Suprapubic skin (tissue), 4 donors: ENCODE data around the gene MFSD11. TPM values are rescaled to one million over a fixed set of nuclear protein-coding genes. Genes with fewer than 3 reads are reported as not detected.
"Not testable (repeated sequence)": the region's sequence is repeated elsewhere in the genome, so short reads cannot be mapped to it uniquely, and the experiment has no call there.

Source experiments
- DNase-seq, 2 donors: peaks; one replicate each; pipeline ENCODE4 v3.0.0-alpha.2; 2019; ENCODE audit warnings: low spot score in 2 of 2
- H3K27ac ChIP-seq: fragments of 200-600 bp; sonication (generic); one replicate; pipeline ENCODE4 v1.5.1; 2019
- H3K27me3 ChIP-seq: fragments of 200-600 bp; sonication (generic); one replicate; pipeline ENCODE4 v1.5.1; 2019
- H3K36me3 ChIP-seq: fragments of 200-600 bp; sonication (generic); one replicate; pipeline ENCODE4 v1.5.1; 2019
- H3K4me1 ChIP-seq: fragments of 200-600 bp; sonication (generic); one replicate; pipeline ENCODE4 v1.5.1; 2019
- H3K4me3 ChIP-seq: fragments of 200-600 bp; sonication (generic); one replicate; pipeline ENCODE4 v1.5.1; 2019; ENCODE audit warnings: mild to moderate bottlenecking
- H3K9me3 ChIP-seq: fragments of 200-600 bp; sonication (generic); one replicate; pipeline ENCODE4 v1.5.1; 2019
- EP300 ChIP-seq: sonication (generic); formaldehyde crosslinking; IDR thresholded peaks from one replicate; pipeline ENCODE4 v1.6.1; 2017; ENCODE audit warnings: antibody characterized with exemption
- POLR2A ChIP-seq, 2 donors: fragments of 450-650 bp; IDR thresholded peaks; one replicate each; pipeline ENCODE4 v1.6.1; 2017; ENCODE audit warnings: antibody characterized with exemption in 2 of 2, mild to moderate bottlenecking in 2 of 2, moderate library complexity in 2 of 2
- POLR2AphosphoS5 ChIP-seq, 3 donors: sonication (generic); formaldehyde crosslinking; IDR thresholded peaks; one replicate each; pipeline ENCODE4 v1.6.1; 2017; ENCODE audit warnings: antibody characterized with exemption in 3 of 3
- whole genome bisulfite sequencing: methylation state at CpG from one replicate; pipeline ENCODE4 v1.1.5; 2018; 5-methylcytosine and 5-hydroxymethylcytosine counted together
- total RNA-seq, 4 donors: library from RNA; depleted of rRNA; stranded (reverse); fragments of >200 nt; gene quantifications; one replicate each; pipeline ENCODE4 v1.1.0, GENCODE V29; 2016
- TF ChIP-seq, protein P1 (sequence below), 2 donors: fragments of 200-600 bp in 1 of 2; fragments of 450-650 bp in 1 of 2; sonication (generic) in 1 of 2; IDR thresholded peaks; one replicate each; pipeline ENCODE4 v1.5.1; 2016 to 2019; ENCODE audit warnings: antibody characterized with exemption in 2 of 2, mild to moderate bottlenecking in 1 of 2, moderate library complexity in 1 of 2

Gene MFSD11
- total RNA-seq, 4 donors from 2014 or later: 31.5 to 78.8 (median 37.2) TPM

DNA sequence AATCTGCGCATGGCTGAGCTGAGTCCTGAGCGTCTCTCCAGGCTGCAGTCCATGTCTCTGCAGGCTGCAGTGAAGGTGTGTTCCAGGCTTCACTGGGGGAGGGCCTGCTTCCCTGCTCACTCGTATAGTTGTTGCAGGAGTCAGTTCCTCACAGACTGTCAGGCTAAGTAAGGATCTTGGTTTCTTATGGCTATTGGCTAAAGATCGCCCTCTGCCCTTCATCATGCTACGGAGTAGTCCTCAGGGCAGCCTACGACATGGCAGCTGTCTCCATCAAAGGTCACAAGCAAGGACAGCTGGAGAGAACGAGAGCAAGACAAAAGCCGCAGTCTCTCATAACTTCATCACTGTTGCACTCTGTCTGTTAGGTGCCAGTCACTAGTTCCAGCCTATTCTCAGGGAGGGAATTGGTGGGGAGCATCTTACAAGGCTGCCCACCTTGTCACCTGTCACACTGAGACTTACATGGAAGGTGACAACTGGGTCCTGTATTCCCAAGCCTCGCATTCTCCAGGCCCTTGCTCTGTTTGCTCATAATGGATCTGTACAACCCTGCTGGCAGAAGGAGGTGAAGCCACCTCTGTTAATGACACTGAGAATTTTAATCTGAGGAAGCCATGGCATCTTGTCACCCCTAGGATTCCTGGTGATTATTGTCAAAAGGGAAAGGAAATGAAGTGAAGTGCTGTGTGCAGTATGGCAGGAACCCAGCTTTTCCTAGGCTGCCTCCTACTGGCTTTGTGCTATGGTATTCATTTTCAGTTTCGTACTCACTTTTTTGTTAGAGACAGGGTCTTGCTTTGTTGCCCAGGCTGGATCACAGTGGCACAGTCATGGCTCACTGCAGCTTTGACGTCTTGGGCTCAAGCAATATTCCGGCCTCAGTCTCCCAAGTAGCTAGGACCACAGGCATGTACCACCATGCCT is 43.4 kb downstream of the MFSD11 start:
- H3K36me3 ChIP-seq: peaks cover 37% of the 10 kb centered on the region

DNA sequence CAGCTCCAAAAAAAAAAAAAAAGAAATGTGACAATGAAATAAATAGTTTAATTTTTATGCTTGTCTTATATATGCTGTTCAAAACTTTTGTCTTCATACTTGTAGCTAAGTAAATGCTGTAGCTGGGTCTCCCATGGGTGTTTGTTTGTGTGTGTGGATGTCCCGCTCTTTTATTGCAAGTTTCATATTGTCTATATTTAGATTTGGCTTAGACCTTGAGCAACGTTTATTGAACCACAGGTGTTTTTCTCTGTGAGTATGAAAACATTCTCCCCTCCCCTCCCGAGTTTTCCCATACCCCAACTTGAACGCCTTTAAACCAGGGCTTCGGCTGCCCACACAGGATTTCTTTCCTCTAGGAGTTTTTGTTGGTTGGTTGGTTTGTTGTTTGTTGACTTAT is 45.2 kb downstream of the MFSD11 start:
- no peaks in the 10 kb centered on the region for H3K27me3 ChIP-seq
- TF ChIP-seq EP300 (no peak), POLR2A (IDR thresholded peaks at IDR 0.05) (no peak), POLR2AphosphoS5 (IDR thresholded peaks at IDR 0.05) (no peak)
- TF ChIP-seq, protein P1, sequence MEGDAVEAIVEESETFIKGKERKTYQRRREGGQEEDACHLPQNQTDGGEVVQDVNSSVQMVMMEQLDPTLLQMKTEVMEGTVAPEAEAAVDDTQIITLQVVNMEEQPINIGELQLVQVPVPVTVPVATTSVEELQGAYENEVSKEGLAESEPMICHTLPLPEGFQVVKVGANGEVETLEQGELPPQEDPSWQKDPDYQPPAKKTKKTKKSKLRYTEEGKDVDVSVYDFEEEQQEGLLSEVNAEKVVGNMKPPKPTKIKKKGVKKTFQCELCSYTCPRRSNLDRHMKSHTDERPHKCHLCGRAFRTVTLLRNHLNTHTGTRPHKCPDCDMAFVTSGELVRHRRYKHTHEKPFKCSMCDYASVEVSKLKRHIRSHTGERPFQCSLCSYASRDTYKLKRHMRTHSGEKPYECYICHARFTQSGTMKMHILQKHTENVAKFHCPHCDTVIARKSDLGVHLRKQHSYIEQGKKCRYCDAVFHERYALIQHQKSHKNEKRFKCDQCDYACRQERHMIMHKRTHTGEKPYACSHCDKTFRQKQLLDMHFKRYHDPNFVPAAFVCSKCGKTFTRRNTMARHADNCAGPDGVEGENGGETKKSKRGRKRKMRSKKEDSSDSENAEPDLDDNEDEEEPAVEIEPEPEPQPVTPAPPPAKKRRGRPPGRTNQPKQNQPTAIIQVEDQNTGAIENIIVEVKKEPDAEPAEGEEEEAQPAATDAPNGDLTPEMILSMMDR (IDR thresholded peaks at IDR 0.05): no peak
- peaks cover 24% of the 10 kb centered on the region for H3K36me3 ChIP-seq
- no peak overlapping the region for H3K4me3 ChIP-seq
- H3K4me1 ChIP-seq: no peaks in the 10 kb centered on the region
- 76% methylated on average over 5 of the region's 5 CpGs for WGBS
- H3K27ac ChIP-seq: no peak overlapping the region
- no peak for DNase-seq
- H3K9me3 ChIP-seq: no peaks in the 10 kb centered on the region

More for the DNA sequence above, 43.4 kb downstream of the MFSD11 start:
- H3K4me3 ChIP-seq: no peak overlapping the region
- no peak for DNase-seq
- TF ChIP-seq, protein P1 (IDR thresholded peaks at IDR 0.05): no peak
- TF ChIP-seq POLR2A (IDR thresholded peaks at IDR 0.05) (no peak), EP300 (no peak), POLR2AphosphoS5 (IDR thresholded peaks at IDR 0.05) (no peak)
- no peaks in the 10 kb centered on the region for H3K4me1 ChIP-seq
- no peaks in the 10 kb centered on the region for H3K27me3 ChIP-seq
- 95% methylated on average over 12 of the region's 12 CpGs for WGBS
- H3K27ac ChIP-seq: no peak overlapping the region
- H3K9me3 ChIP-seq: no peaks in the 10 kb centered on the region

DNA sequence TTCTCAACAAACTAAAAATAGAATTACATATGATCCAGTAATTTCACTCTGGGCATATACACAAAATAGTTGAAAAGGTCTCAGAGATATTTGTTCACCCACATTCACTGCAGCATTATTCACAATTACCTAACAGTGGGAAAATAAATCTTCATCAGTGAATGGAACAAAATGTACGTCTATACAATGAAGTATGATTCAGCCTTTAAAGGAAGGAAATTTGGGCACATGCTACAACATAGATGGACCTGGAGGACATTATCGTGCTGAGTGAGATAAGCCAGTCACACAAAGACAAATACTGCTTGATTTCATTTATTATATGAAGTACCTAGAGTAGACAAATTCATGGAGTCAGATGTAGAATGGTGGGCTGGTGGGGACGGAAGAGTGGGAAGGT is 47.0 kb downstream of the MFSD11 start:
- H3K4me1 ChIP-seq: no peaks in the 10 kb centered on the region
- TF ChIP-seq POLR2A (IDR thresholded peaks at IDR 0.05) (no peak), POLR2AphosphoS5 (IDR thresholded peaks at IDR 0.05) (no peak), EP300 (no peak)
- TF ChIP-seq, protein P1 (IDR thresholded peaks at IDR 0.05): no peak
- H3K27me3 ChIP-seq: no peaks in the 10 kb centered on the region
- H3K36me3 ChIP-seq: peaks cover 12% of the 10 kb centered on the region
- no peaks in the 10 kb centered on the region for H3K9me3 ChIP-seq
- DNase-seq: no peak
- no peak overlapping the region for H3K4me3 ChIP-seq
- H3K27ac ChIP-seq: no peak overlapping the region
- WGBS: 80% methylated on average over 3 of the region's 3 CpGs

DNA sequence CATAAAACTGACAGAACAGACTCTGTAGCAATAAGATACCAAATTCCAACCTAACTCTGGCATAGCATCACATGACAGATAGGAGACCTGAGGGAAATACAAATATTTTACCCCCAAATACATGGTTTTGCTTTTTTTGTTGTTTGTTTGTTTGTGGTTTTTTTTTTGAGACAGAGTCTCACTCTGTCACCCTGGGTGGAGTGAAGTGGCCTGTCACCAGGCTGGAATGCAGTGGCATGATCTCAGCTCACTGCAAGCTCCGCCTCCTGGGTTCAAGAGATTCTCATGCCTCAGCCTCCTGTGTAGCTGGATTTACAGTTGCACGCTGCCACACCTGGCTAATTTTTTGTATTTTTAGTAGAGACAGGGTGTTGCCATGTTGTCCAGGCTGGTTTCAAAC is 49.9 kb downstream of the MFSD11 start:
- 89% methylated on average over 2 of the region's 2 CpGs for WGBS
- DNase-seq, H3K4me3 ChIP-seq, H3K9me3 ChIP-seq, H3K27ac ChIP-seq, H3K27me3 ChIP-seq, H3K36me3 ChIP-seq, H3K4me1 ChIP-seq: not testable (repeated sequence)

DNA sequence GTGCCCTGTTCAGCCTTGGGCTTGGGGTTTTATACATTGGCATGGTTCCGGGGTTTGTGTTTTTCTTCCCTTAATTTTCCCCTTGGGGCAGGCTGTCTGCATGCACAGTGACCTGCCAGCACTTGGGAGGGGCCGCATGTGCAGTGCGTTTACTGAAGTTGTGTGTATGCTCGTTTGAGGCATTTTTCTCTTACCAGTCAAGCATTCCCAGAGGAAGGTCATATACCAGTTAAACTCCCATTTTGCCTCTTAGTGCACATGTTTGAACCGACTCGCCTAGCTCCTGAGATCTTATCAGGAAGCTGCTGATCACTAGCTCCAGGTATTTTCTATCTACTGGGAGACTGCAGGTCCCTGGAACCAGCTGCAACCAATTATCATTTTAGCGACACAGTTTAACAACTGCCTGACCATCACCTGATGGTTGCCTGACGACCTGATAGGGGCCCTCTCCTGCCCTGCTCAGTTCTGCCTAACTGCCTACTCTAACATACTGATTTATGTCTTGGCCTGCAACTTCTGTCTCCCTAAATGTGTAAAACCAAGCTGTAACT is 51.4 kb downstream of the MFSD11 start:
- H3K27ac ChIP-seq: no peak overlapping the region
- H3K36me3 ChIP-seq: no peaks in the 10 kb centered on the region
- DNase-seq: no peak
- 44% methylated on average over 8 of the region's 8 CpGs for WGBS
- H3K4me1 ChIP-seq: peaks cover 9% of the 10 kb centered on the region
- TF ChIP-seq POLR2AphosphoS5 (IDR thresholded peaks at IDR 0.05) (no peak), EP300 (no peak), POLR2A (IDR thresholded peaks at IDR 0.05) (no peak)
- TF ChIP-seq, protein P1 (IDR thresholded peaks at IDR 0.05): no peak
- no peaks in the 10 kb centered on the region for H3K9me3 ChIP-seq
- no peak overlapping the region for H3K4me3 ChIP-seq
- H3K27me3 ChIP-seq: no peaks in the 10 kb centered on the region
